Retinal pigment epithelial cell (primary cell): ENCODE results near the gene IGHMBP2.

Experiments
- DNase-seq: peaks from one replicate; pipeline ENCODE4 v3.0.0-alpha.2; 2010; ENCODE audit warnings: low read depth
- H3K4me3 ChIP-seq: 2 replicates; pipeline ENCODE4 v1.5.1; 2011; ENCODE audit warnings: mild to moderate bottlenecking, low read length, control low read depth, moderate library complexity
- TF ChIP-seq, protein P1 (sequence below): conservative IDR thresholded peaks from 2 replicates; pipeline ENCODE4 v1.5.1; 2011; ENCODE audit warnings: low read depth, low read length, control low read depth, inconsistent platforms

Gene IGHMBP2

DNA sequence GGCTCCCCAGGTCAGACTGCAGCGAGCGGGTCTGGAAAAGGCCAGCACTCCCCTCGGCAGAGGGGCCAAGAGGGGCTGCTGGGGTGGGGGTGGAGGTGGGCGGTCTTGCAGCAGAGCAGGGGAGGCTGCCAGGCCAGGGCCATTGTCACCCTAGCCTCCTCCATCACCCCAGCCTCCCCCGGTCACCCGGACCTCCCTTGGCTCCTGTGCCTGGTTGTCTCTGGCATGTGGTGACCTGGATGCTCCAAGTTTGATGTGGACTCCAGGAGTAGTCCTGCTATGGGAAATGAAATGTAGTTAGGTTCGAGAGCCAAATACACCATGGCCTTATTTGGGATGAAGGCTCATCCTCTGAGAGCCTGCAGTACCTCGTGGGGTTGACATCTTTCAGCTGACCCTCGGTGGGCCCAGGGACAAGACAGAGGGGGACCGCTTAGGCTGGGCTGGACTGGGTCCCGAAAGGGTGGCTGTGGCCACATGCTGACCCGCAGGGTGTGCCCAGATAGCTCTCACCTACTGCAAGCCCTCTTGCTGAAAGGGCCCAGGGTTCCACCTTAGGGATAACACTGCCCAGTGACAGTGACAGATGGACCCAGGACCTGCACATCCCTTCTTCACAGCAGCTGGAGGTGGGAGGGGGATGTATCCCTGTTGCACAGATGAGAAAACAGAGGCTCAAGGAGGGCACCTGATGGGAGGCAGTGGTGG, 53.0 kb downstream of the IGHMBP2 start:
- DNase-seq = no peak
- no peak overlapping the region for H3K4me3 ChIP-seq
- TF ChIP-seq, protein P1, sequence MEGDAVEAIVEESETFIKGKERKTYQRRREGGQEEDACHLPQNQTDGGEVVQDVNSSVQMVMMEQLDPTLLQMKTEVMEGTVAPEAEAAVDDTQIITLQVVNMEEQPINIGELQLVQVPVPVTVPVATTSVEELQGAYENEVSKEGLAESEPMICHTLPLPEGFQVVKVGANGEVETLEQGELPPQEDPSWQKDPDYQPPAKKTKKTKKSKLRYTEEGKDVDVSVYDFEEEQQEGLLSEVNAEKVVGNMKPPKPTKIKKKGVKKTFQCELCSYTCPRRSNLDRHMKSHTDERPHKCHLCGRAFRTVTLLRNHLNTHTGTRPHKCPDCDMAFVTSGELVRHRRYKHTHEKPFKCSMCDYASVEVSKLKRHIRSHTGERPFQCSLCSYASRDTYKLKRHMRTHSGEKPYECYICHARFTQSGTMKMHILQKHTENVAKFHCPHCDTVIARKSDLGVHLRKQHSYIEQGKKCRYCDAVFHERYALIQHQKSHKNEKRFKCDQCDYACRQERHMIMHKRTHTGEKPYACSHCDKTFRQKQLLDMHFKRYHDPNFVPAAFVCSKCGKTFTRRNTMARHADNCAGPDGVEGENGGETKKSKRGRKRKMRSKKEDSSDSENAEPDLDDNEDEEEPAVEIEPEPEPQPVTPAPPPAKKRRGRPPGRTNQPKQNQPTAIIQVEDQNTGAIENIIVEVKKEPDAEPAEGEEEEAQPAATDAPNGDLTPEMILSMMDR = no peak

DNA sequence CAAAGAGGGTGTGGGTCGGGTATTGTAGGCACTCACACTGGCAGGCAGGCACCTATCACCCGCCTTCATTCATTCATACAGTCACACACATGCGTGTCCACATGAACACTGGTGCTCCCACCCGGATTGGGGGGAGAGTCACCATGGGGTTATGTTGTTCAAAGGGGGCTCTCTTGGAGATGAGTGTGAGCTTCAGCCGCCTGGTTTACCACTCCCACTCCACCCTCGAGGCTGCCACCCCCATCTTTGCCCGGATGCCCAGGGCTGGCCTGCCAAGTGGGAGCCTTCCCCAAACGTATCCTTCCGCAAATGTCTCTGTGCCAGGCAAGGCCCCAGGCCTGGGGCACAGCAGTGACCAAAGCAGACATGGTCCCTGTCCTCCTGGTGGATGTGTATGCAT, 54.5 kb downstream of the IGHMBP2 start:
- TF ChIP-seq, protein P1 = no peak
- no peak for DNase-seq
- no peak overlapping the region for H3K4me3 ChIP-seq

DNA sequence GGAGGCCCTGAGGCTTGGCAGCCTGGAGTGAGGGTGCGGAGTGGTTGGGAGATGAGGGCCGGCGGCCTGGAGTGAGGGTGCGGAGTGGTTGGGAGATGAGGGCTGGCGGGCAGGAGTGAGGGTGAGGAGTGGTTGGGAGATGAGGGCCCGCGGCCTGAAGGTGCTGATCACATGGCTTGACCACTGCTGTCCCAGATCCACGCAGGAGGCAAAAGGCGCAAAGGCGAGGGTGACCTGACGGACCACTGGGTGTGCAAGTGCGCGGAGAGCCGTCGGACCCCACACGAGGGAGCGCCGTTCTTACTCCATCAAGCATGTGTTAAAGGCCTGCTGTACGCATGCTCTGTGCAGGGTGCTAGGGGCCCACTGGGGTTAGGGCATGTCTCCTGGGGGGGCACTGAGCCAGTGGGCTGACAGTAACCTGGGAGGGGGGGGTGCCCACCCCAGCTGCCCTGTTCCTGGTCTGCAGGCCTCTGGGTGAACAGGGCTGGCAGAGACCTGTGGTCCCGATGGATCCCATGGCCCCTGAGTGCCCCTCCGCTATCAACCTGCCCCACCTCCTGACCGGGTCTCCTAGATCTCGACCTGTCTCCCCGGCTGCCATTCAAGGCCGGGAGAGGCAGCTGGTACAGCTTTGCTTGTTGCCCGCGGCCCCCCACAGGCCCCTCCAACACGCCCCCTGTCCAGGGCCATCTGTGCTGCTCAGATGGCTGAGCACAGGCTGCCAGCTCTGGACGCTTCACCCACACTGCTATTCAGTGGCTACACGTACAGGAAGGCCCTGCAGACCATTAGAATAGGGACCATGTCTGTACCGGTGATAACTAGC, 56.0 kb downstream of the IGHMBP2 start:
- TF ChIP-seq, protein P1 = no peak
- no peak for DNase-seq
- no peak overlapping the region for H3K4me3 ChIP-seq

DNA sequence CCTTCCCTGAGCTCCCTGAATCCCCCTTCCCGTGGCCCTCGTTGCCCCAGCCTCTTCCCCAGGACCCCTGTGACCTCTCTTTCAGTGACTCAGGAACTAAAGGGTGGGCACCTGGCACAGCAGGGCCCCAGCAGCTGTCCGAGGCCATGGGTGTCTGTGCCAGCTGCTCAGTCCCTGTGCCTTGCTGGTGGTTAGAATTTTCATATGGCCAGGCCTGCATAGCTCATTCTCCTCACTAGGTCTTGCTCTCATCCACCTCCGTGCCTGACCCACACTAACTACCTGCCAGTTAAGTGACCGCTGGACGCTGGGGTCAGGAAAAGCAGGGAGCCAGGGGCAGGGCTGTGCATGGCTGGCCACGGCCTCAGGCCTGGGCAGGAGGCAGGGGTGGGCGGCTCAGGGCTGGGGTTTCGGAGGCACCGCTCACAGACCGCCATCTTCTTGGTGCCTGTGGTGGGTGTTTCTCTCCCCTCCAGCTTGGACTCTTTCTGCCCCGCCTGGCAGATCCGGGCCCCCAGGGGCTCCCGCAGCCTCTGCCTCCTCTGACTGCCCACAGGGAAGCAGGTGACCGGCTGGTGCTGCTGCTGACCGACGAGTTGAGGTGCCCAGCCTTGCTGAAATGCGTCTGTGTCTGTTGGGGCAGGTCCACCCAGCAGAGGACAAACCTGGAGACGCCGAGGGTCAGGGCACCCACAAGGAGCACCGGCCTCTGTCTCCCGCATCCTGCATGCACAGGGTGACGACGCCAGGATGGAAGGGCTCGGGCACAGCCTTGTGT, 56.8 kb downstream of the IGHMBP2 start:
- no peak for DNase-seq
- TF ChIP-seq, protein P1 = no peak
- H3K4me3 ChIP-seq = no peak overlapping the region

DNA sequence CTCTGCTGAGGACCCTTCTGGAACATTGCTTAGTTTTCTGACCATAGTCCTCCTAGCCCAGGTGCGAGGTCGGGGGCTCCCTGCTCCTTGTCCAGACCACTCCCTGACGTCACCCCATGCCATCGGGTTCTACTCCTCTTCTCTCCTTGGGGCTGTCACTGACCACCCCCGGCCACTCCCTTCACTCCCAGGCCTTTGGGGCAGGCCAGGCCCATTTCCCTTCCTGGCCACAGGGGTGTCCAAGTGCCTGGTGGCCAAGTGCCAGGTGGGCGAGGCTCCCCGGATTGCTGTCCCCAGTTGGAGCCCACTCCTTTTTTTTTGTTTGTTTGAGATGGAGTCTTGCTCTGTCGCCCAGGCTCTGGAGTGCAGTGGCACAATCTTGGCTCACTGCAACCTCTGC, 57.6 kb downstream of the IGHMBP2 start:
- no peak for DNase-seq
- no peak overlapping the region for H3K4me3 ChIP-seq
- TF ChIP-seq, protein P1 = no peak

DNA sequence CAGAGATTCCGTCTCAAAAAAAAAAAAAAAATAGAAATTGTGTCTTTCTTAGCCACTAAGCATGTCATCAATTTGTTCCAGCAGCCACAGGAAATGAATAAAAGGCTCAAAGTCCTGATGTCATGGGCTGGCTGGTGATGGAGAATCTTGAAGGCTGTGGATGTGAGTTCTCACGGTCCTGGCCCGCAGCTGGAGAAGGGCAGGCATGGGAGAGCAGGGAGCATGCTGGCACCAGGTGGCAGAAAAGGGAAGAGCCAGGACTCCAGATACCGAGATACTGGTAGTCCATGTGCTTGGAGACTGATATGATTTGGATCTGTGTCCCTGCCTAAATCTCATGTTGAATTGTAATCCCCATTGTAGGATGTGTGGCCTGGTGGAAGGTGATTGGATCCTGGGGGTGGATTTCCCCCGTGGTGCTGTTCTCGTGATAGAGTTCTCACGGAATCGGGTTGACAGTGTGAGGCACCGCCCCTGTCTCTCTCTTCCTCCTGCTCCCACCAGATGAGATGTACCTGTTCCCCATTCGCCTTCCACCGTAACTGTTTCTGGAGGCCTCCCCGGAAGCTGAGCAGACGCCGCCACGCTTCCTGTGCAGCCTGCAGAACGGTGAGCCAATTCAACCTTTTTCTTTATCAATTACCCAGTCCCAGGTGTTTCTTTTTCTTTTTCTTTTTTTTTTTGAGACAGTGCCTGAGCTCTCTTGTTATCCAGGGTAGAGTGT, 59.0 kb downstream of the IGHMBP2 start:
- TF ChIP-seq, protein P1 = no peak
- no peak overlapping the region for H3K4me3 ChIP-seq
- no peak for DNase-seq
